ENCODE measurements around the gene WIPF2.

- TF ChIP-seq, protein P1, sequence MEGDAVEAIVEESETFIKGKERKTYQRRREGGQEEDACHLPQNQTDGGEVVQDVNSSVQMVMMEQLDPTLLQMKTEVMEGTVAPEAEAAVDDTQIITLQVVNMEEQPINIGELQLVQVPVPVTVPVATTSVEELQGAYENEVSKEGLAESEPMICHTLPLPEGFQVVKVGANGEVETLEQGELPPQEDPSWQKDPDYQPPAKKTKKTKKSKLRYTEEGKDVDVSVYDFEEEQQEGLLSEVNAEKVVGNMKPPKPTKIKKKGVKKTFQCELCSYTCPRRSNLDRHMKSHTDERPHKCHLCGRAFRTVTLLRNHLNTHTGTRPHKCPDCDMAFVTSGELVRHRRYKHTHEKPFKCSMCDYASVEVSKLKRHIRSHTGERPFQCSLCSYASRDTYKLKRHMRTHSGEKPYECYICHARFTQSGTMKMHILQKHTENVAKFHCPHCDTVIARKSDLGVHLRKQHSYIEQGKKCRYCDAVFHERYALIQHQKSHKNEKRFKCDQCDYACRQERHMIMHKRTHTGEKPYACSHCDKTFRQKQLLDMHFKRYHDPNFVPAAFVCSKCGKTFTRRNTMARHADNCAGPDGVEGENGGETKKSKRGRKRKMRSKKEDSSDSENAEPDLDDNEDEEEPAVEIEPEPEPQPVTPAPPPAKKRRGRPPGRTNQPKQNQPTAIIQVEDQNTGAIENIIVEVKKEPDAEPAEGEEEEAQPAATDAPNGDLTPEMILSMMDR (IDR thresholded peaks at IDR 0.05), result no peak
- no peak for TF ChIP-seq EP300 (IDR thresholded peaks at IDR 0.05)
Measured at GRCh38 chr17:40315206-40315605, 96.1 kb downstream of the WIPF2 start.
